Muscle of arm (tissue), 12 donors: ENCODE results near the gene AP5S1. TPM values are rescaled to one million over a fixed set of nuclear protein-coding genes. Genes with fewer than 3 reads are reported as not detected.
"Not testable (repeated sequence)": the region's sequence is repeated elsewhere in the genome, so short reads cannot be mapped to it uniquely, and the experiment has no call there.

Source experiments
- DNase-seq: peaks from one replicate; pipeline ENCODE4 v3.0.0-alpha.2; 2013
- polyA plus RNA-seq, 12 donors: library from polyadenylated mRNA; unstranded; fragments of 120-200 nt; gene quantifications; one replicate each; pipeline ENCODE4 v1.2.1, GENCODE V29; 2013; ENCODE audit not compliant: insufficient read length in 12 of 12

AP5S1 gene
- polyA plus RNA-seq, 12 donors, result 6.7 to 16.2 (median 8.4) TPM; not detected in 1

- DNase-seq, result not testable (repeated sequence)
These were observed 19.9 kb downstream of the AP5S1 start for GRCh38 chr20:3840201-3840600.

GRCh38 chr20:3842348-3842930 is 22.1 kb downstream of the AP5S1 start:
- DNase-seq, result no peak

- DNase-seq, result no peak
These were observed 23.1 kb downstream of the AP5S1 start for GRCh38 chr20:3843490-3843889.

- not testable (repeated sequence) for DNase-seq
These were observed 23.8 kb downstream of the AP5S1 start for GRCh38 chr20:3843990-3844619.

GRCh38 chr20:3846378-3846739 is 26.0 kb downstream of the AP5S1 start:
- DNase-seq, result no peak

GRCh38 chr20:3846740-3847428 is 26.5 kb downstream of the AP5S1 start, which contains the start of gene MAVS:
TSS of gene MAVS (plus strand) at chr20:3846834. CDS start at chr20:3854625, 7,791 bp downstream.
- DNase-seq, result peak; percentile 88

GRCh38 chr20:3847429-3847940 is 27.1 kb downstream of the AP5S1 start:
- DNase-seq, result no peak

- no peak for DNase-seq
These were observed 28.2 kb downstream of the AP5S1 start for GRCh38 chr20:3848565-3848964.

GRCh38 chr20:3854462-3854871 is 34.1 kb downstream of the AP5S1 start:
- DNase-seq, result no peak

GRCh38 chr20:3857405-3857804 is 37.1 kb downstream of the AP5S1 start:
- DNase-seq, result no peak

- DNase-seq, result no peak
These were observed 38.3 kb downstream of the AP5S1 start for GRCh38 chr20:3858689-3859088.

GRCh38 chr20:3861191-3861590 is 40.8 kb downstream of the AP5S1 start:
- no peak for DNase-seq

GRCh38 chr20:3862333-3862732 is 42.0 kb downstream of the AP5S1 start:
- DNase-seq, result no peak

- no peak for DNase-seq
These were observed 43.0 kb downstream of the AP5S1 start for GRCh38 chr20:3863317-3863716.

- DNase-seq, result no peak
These were observed 44.2 kb downstream of the AP5S1 start for GRCh38 chr20:3864518-3864917.

- DNase-seq, result no peak
These were observed 45.0 kb downstream of the AP5S1 start for GRCh38 chr20:3865152-3865886.

GRCh38 chr20:3865887-3866407 is 45.6 kb downstream of the AP5S1 start:
- DNase-seq, result no peak

GRCh38 chr20:3866464-3866863 is 46.1 kb downstream of the AP5S1 start:
- DNase-seq, result no peak

- no peak for DNase-seq
These were observed 47.5 kb downstream of the AP5S1 start for GRCh38 chr20:3867802-3868201.

GRCh38 chr20:3869839-3870634 is 49.7 kb downstream of the AP5S1 start:
- no peak for DNase-seq
